ENCODE measurements around the gene BRI3BP.

Gene BRI3BP

DNA sequence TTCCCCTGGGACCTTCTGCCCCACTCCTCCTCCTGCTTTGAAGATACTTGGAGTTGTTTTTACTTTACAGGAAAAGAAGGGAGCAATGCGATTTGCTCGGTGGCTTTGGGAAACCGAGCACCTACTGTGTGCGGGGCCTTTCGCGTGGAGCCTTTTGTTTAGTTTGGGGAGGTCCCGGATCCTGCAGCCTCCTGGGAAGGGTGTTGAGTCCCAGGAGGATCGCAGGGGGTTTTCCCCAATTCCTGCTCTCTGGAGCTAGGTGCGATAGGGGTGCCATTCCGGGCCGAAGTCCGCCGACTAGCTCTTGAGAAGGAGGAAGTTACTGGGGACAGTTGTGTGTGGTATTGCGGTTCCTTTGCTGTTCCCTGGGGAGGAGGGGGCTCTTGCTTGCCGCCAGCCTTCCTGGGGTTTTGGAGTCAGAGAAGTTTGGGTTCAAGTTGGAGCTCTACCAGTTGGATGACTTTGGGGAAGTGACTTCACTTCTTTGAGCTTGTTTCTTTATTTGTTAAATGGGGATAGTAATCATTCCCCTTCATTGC is 1.1 kb downstream of the BRI3BP start:
- H3K4me3 ChIP-seq (ENCODE audit: low read depth, low read length): peak overlapping the region; percentile 93
- no peak for TF ChIP-seq CTCF (IDR thresholded peaks at IDR 0.05; ENCODE audit: insufficient read depth, low read depth, low read length, missing control alignments)
- peak; percentile 74 for DNase-seq (ENCODE audit: low read depth)

- DNase-seq (ENCODE audit: low read depth): peak; percentile 59
- H3K4me3 ChIP-seq (ENCODE audit: low read depth, low read length): peak overlapping the region; percentile 93
- no peak for TF ChIP-seq CTCF (IDR thresholded peaks at IDR 0.05; ENCODE audit: insufficient read depth, low read depth, low read length, missing control alignments)
Observed at GRCh38 chr12:124995200-124995961, 1.9 kb downstream of the BRI3BP start.

DNA sequence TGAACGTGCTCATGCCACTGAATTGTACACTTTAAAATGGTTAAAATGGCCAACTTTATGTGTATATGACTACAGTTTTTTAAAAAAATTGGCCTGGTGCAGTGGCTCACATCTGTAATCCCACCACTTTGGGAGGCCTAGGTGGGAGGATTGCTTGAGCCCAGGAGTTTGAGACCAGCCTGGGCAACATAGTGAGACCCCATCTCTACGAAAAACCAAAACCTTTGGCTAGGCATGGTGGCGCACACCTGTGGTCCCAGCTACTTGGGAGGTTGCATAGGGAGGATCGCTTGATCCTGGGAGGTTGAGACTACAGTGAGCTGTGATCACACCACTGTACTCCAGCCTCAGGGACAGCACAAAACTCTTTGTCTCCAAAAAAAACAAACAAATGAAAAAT is 5.3 kb downstream of the BRI3BP start:
- no peak for DNase-seq (ENCODE audit: low read depth)
- H3K4me3 ChIP-seq (ENCODE audit: low read depth, low read length): no peak overlapping the region

DNA sequence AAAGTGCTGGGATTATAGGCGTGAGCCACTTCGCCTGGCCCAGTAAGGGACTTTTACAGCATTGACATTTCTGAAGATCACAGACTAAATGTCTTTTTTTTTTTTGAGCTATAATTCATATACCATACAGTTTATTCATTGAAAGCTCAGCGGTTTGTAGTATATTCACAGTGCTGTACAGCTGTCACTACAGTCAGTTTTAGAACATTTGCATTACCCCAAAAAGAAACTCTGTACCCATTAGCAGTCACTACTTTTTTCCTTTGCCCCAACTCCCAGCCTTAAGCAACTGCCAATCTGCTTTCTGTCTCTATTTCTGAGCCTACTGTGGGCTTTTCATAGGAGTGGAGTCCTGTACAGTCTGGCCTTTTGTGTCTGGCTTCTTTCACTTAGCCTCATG is 8.2 kb downstream of the BRI3BP start:
- TF ChIP-seq CTCF (IDR thresholded peaks at IDR 0.05; ENCODE audit: insufficient read depth, low read depth, low read length, missing control alignments): no peak
- DNase-seq (ENCODE audit: low read depth): no peak

More for the DNA sequence above, 5.3 kb downstream of the BRI3BP start:
- TF ChIP-seq CTCF (IDR thresholded peaks at IDR 0.05; ENCODE audit: insufficient read depth, low read depth, low read length, missing control alignments): no peak

GRCh38 chr12:125003021-125003420 is 9.6 kb downstream of the BRI3BP start:
- H3K4me3 ChIP-seq (ENCODE audit: low read depth, low read length): no peak overlapping the region
- no peak for DNase-seq (ENCODE audit: low read depth)
- TF ChIP-seq CTCF (IDR thresholded peaks at IDR 0.05; ENCODE audit: insufficient read depth, low read depth, low read length, missing control alignments): no peak

More for the DNA sequence above, 8.2 kb downstream of the BRI3BP start:
- no peak overlapping the region for H3K4me3 ChIP-seq (ENCODE audit: low read depth, low read length)

DNA sequence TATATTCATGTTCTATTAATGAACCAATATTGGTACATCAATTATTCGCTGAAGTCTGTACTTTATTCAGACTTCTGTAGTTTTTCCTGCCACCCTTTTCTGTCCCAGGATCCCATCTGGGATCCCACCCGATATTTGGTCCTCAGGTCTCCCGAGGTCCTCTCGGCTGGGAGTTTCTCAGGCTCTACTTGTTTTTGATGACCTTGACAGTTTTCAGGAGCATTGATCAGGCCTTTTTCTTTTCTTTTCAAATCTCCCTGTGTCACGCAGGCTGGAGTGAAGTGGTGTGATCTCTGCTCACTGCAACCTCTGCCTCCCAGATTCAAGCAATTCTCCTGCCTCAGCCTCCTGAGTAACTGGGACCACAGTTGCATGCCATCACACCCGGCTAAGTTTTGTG is 11.2 kb downstream of the BRI3BP start:
- H3K4me3 ChIP-seq (ENCODE audit: low read depth, low read length): no peak overlapping the region
- DNase-seq (ENCODE audit: low read depth): no peak
- no peak for TF ChIP-seq CTCF (IDR thresholded peaks at IDR 0.05; ENCODE audit: insufficient read depth, low read depth, low read length, missing control alignments)
